ENCODE data around the gene TEX54.
"Not testable (repeated sequence)": the region's sequence is repeated elsewhere in the genome, so short reads cannot be mapped to it uniquely, and the experiment has no call there.

DNA sequence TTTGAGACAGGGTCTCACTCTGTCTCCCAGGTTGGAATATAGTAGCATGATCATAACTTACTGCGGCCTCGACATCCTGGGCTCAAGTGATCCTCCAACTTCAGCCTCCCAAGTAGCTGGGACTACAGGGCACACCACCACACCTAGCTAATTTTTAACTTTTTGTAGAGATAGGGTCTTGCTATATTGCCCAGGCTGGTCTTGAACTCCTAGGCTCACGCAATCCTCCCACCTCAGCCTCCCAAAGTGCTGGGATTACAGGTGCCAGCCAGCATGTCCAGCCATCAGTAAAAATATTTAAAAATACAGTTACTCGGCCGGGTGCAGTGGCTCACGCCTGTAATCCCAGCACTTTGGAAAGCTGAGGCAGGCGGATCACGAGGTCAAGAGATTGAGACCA is 4.5 kb downstream of the TEX54 start:
- TF ChIP-seq, protein P1, sequence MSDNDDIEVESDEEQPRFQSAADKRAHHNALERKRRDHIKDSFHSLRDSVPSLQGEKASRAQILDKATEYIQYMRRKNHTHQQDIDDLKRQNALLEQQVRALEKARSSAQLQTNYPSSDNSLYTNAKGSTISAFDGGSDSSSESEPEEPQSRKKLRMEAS (IDR thresholded peaks at IDR 0.05), result not testable (repeated sequence)
- not testable (repeated sequence) for TF ChIP-seq TAF1 (conservative IDR thresholded peaks at IDR 0.05); JUND (IDR thresholded peaks at IDR 0.05); YY1 (IDR thresholded peaks at IDR 0.05); FOXA1 (IDR thresholded peaks at IDR 0.05)
- TF ChIP-seq, protein P2, sequence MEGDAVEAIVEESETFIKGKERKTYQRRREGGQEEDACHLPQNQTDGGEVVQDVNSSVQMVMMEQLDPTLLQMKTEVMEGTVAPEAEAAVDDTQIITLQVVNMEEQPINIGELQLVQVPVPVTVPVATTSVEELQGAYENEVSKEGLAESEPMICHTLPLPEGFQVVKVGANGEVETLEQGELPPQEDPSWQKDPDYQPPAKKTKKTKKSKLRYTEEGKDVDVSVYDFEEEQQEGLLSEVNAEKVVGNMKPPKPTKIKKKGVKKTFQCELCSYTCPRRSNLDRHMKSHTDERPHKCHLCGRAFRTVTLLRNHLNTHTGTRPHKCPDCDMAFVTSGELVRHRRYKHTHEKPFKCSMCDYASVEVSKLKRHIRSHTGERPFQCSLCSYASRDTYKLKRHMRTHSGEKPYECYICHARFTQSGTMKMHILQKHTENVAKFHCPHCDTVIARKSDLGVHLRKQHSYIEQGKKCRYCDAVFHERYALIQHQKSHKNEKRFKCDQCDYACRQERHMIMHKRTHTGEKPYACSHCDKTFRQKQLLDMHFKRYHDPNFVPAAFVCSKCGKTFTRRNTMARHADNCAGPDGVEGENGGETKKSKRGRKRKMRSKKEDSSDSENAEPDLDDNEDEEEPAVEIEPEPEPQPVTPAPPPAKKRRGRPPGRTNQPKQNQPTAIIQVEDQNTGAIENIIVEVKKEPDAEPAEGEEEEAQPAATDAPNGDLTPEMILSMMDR (IDR thresholded peaks at IDR 0.05; ENCODE audit: low read depth, low read length, missing input control), result not testable (repeated sequence)
- TF ChIP-seq, protein P3, sequence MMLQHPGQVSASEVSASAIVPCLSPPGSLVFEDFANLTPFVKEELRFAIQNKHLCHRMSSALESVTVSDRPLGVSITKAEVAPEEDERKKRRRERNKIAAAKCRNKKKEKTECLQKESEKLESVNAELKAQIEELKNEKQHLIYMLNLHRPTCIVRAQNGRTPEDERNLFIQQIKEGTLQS (IDR thresholded peaks at IDR 0.05), result not testable (repeated sequence)
